DOHH2 (cell line): ENCODE results near the gene MRPS18B.

Source experiments
- CTCF ChIP-seq: fragments of 200-600 bp; sonication (generic); IDR thresholded peaks from one replicate; pipeline ENCODE4 v1.5.1; 2014; ENCODE audit warnings: antibody characterized with exemption, mild to moderate bottlenecking, low read depth, low read length; ENCODE audit not compliant: poor library complexity, severe bottlenecking
- EZH2phosphoT487 ChIP-seq: fragments of 200-600 bp; sonication (generic); IDR thresholded peaks from 2 replicates; pipeline ENCODE4 v1.6.1; 2017; ENCODE audit warnings: borderline replicate concordance, mild to moderate bottlenecking, antibody characterized with exemption, low read length, moderate library complexity, mixed read lengths

GRCh38 chr6:30646450-30647241, 29.0 kb downstream of the MRPS18B start, which contains the start of gene C6orf136:
- TF ChIP-seq CTCF (no peak), EZH2phosphoT487 (no peak)
